ENCODE results near the gene SDE2. TPM values are rescaled to one million over a fixed set of nuclear protein-coding genes. Genes with fewer than 3 reads are reported as not detected.

The SDE2 gene
- total and polyA plus RNA-seq, 12 donors: 4.3 to 32.9 (median 16.9) TPM

DNA sequence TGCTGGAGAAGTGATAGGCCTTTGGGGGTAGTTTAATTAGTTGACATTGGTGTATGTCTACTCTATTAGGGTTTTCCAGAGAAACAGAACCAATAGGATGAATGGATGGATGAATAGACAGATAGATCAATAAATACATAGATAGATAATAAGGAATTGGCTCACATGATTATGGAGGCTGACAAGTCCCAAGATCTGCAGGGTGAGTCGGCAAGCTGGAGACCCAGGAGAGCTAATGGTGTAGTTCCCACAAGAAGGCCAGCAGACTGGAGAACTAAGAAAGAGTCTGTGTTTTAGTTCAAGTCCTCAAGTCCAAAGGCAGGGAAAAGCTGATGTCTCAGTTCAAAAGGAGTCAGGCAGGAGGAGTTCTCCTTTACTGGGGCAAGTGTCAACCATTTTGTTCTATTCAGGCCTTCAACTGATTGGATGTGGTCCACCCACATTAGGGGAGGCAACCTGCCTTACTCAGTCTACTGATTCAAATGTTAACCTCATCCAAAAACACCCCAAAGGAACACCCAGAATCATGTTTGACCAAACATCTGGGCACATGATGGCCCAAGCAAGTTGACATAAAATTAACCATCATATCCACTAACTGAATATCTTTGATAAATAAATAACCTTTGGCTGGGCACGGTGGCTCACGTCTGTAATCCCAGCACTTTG lies 4.5 kb upstream of the SDE2 start:
- Histone ChIP-seq H3K27me3 (no peaks in the 10 kb centered on the region), H3K27ac (peak overlapping the region in 1 of 5 donors; percentile 89), H3K4me3 (no peak overlapping the region), H3K9me3 (replicated peaks in 1 of 3) (no peaks in the 10 kb centered on the region), H3K4me1 (replicated peaks in 1 of 2) (peaks cover 8% of the 10 kb centered on the region in 2 donors), H3K36me3 (replicated peaks in 1 of 2) (no peaks in the 10 kb centered on the region)
- TF ChIP-seq POLR2A (IDR thresholded peaks at IDR 0.05): no peak
- TF ChIP-seq, protein P1, sequence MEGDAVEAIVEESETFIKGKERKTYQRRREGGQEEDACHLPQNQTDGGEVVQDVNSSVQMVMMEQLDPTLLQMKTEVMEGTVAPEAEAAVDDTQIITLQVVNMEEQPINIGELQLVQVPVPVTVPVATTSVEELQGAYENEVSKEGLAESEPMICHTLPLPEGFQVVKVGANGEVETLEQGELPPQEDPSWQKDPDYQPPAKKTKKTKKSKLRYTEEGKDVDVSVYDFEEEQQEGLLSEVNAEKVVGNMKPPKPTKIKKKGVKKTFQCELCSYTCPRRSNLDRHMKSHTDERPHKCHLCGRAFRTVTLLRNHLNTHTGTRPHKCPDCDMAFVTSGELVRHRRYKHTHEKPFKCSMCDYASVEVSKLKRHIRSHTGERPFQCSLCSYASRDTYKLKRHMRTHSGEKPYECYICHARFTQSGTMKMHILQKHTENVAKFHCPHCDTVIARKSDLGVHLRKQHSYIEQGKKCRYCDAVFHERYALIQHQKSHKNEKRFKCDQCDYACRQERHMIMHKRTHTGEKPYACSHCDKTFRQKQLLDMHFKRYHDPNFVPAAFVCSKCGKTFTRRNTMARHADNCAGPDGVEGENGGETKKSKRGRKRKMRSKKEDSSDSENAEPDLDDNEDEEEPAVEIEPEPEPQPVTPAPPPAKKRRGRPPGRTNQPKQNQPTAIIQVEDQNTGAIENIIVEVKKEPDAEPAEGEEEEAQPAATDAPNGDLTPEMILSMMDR (IDR thresholded peaks at IDR 0.05): no peak
- DNase-seq: no peak
- intact Hi-C loops (cut with DNase I): loop anchor here in 1 of 2 donors (5.0 kb wide), 1 partner anchor 54 kb away; no protein-coding TSS in a partner anchor
- WGBS, 4 donors: 84 to 95% (median 93%) methylated on average over 3 of the region's 3 CpGs

DNA sequence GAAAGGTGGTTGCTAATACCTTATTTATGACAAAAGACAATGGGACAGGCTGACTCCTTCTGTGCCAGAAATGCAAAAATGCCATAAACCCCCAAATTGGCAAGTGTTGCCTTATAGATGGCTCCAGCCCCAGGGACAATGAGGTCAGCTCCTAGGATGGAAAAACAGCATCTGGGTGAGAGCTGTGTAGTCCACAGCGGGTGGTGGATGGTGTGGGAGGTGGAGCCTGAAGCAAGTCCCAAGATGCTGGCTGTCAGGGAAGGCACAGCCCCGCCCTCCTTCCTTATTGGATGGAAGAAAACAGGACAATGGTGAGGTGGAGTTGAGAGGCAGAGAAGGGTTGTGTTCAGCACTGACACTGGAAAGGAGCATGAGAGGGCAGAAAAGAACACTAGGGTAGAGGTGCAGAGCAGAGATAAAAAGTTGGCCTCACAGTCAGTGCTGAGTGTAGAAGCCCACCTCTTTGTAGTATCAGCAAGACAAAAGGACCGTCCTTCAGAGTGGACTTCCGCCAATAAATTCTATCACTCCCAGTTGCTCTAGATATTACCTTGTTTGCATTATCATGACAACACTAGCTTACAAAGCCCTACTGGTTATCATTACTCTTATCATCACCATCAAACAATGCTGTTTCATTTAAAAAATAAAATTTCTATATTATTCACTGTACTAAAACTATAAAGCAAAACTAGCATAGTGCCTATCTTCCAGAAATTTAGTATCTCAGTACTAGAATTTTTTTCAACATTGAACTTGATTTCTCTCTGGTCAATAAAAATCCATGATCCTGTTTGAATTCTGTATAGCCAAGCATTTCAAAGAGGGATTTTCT lies 3.7 kb upstream of the SDE2 start:
- intact Hi-C loops (cut with DNase I): loop anchor here in 1 of 2 donors (5.0 kb wide), 1 partner anchor 54 kb away; no protein-coding TSS in a partner anchor
- WGBS, 4 donors: 45 to 53% (median 49%) methylated on average over 4 of the region's 4 CpGs
- peak overlapping the region in 1 of 4 donors; percentile 5 for H3K4me3 ChIP-seq
- H3K4me1 ChIP-seq (replicated peaks in 1 of 2): peaks cover 12 to 15% of the 10 kb centered on the region in 2 donors
- H3K36me3 ChIP-seq (replicated peaks in 1 of 2): no peaks in the 10 kb centered on the region
- no peak for TF ChIP-seq POLR2A (IDR thresholded peaks at IDR 0.05)
- TF ChIP-seq, protein P1 (IDR thresholded peaks at IDR 0.05): no peak
- peak; percentile 38 to 77 (median 59) for DNase-seq
- H3K27ac ChIP-seq: peak overlapping the region in 3 of 5 donors; percentile 30 to 89 (median 84)
- H3K9me3 ChIP-seq (replicated peaks in 1 of 3): no peaks in the 10 kb centered on the region
- no peaks in the 10 kb centered on the region for H3K27me3 ChIP-seq

DNA sequence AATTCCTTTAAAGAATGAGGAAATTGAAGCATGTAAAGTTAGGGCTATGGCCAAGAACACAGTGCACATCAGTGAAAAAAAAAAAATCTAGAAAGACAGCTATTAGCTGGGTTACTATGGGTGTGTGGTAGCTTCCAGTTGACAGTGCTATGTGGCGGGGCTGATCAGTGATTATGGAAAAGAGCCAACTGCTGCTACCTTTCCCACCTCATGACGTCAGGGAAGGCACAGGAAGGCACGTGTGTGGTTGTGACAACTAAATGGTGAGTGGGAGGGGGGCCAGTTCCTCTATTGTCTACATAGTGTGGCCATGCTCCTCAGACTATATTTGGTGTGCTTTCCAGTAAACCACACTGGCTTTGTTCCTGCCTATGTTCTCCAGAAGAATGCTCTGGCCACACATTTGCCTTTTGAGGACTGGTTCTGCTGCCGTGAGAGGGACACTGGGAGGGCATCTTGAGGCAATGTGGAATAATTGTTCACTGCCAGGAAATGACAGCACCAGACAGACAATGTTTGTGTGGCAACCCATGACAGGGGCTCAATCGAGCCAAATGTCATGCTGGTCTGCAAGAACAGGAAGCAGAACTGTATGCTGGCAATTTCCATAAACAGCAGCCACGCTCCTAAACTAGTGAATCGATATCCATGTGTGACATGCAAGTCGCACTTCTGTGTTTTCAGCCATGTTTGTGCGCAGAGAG lies 3.0 kb upstream of the SDE2 start:
- Histone ChIP-seq H3K27me3 (no peaks in the 10 kb centered on the region), H3K4me3 (peak overlapping the region in 1 of 4 donors; percentile 5), H3K9me3 (replicated peaks in 1 of 3) (no peaks in the 10 kb centered on the region), H3K36me3 (replicated peaks in 1 of 2) (peaks cover 0 to 1% of the 10 kb centered on the region in 2 donors), H3K4me1 (replicated peaks in 1 of 2) (peaks cover 18 to 23% of the 10 kb centered on the region in 2 donors), H3K27ac (peak overlapping the region in 4 of 5 donors; percentile 30 to 89 (median 64))
- TF ChIP-seq POLR2A (IDR thresholded peaks at IDR 0.05): peak in 1 of 2 donors; percentile 26
- TF ChIP-seq, protein P1 (IDR thresholded peaks at IDR 0.05): no peak
- WGBS, 4 donors: 35 to 59% (median 50%) methylated on average over 8 to 9 of the region's 9 CpGs
- intact Hi-C loops (cut with DNase I): loop anchor here in 1 of 2 donors (5.0 kb wide), 1 partner anchor 55 kb away; no protein-coding TSS in a partner anchor
- DNase-seq: peak; percentile 60 to 89 (median 76)
